Karpas-422 (cell line): Measurements from ENCODE around the gene PTCH2. TPM values are rescaled to one million over a fixed set of nuclear protein-coding genes. Genes with fewer than 3 reads are reported as not detected.
"Not testable (repeated sequence)": the region's sequence is repeated elsewhere in the genome, so short reads cannot be mapped to it uniquely, and the experiment has no call there.

Experiments
- DNase-seq: peaks from one replicate; pipeline ENCODE4 v3.0.0-alpha.2; 2015
- H2AFZ ChIP-seq: fragments of 200-600 bp; sonication (generic); 2 replicates; pipeline ENCODE4 v1.6.1; 2014; ENCODE audit warnings: antibody characterized with exemption, low read length, mixed read lengths
- H3K27ac ChIP-seq: fragments of 200-600 bp; sonication (generic); 2 replicates; pipeline ENCODE4 v1.5.1; 2014; ENCODE audit warnings: mild to moderate bottlenecking, low read length, moderate library complexity
- H3K27me3 ChIP-seq: fragments of 200-600 bp; sonication (generic); 2 replicates; pipeline ENCODE4 v1.6.1; 2014; ENCODE audit warnings: low read length, mixed read lengths
- H3K36me3 ChIP-seq: fragments of 200-600 bp; sonication (generic); 2 replicates; pipeline ENCODE4 v1.6.1; 2014; ENCODE audit warnings: low read length, mixed read lengths; ENCODE audit not compliant: insufficient read depth
- H3K4me1 ChIP-seq: fragments of 200-600 bp; sonication (generic); 2 replicates; pipeline ENCODE4 v1.6.1; 2014; ENCODE audit warnings: mild to moderate bottlenecking, low read length, mixed read lengths
- H3K4me2 ChIP-seq: fragments of 200-600 bp; sonication (generic); 2 replicates; pipeline ENCODE4 v1.6.1; 2014; ENCODE audit warnings: low read length, low read depth, mild to moderate bottlenecking; ENCODE audit not compliant: poor library complexity, severe bottlenecking
- H3K4me3 ChIP-seq: fragments of 200-600 bp; sonication (generic); 2 replicates; pipeline ENCODE4 v1.5.1; 2014; ENCODE audit warnings: mild to moderate bottlenecking, antibody characterized with exemption, low read length, mixed read lengths
- H3K79me2 ChIP-seq: fragments of 200-600 bp; sonication (generic); 2 replicates; pipeline ENCODE4 v1.6.1; 2014; ENCODE audit warnings: mild to moderate bottlenecking, low read length, mixed read lengths
- H3K9ac ChIP-seq: fragments of 200-600 bp; sonication (generic); 2 replicates; pipeline ENCODE4 v1.6.0; 2014; ENCODE audit warnings: low read length
- H3K9me2 ChIP-seq: fragments of 200-600 bp; sonication (generic), shearing (Covaris generic); replicated peaks from 2 replicates; pipeline ENCODE4 v1.6.0; 2014; ENCODE audit warnings: mild to moderate bottlenecking, low read length, moderate library complexity; ENCODE audit not compliant: insufficient read depth
- H3K9me3 ChIP-seq: fragments of 300-700, 200-600 bp; sonication (generic); 2 replicates; pipeline ENCODE4 v1.6.1; 2014; ENCODE audit warnings: low read length, mixed read lengths
- H4K20me1 ChIP-seq: fragments of 200-600 bp; sonication (generic); 2 replicates; pipeline ENCODE4 v1.6.1; 2014; ENCODE audit warnings: mild to moderate bottlenecking, antibody characterized with exemption, low read length, low read depth; ENCODE audit not compliant: insufficient read depth
- total RNA-seq: library from RNA; depleted of rRNA; stranded (reverse); fragments of >200 nt; shearing (Covaris generic); gene quantifications from 2 replicates; pipeline ENCODE4 v1.2.3, GENCODE V29; 2014; ENCODE audit warnings: low replicate concordance

Gene PTCH2
- total RNA-seq, 1 experiment from 2014 or later: 0.04 TPM

- H4K20me1 ChIP-seq: no peaks in the 10 kb centered on the region; the same call in 1 of the 2 replicates
- peaks cover 13% of the 10 kb centered on the region for H3K79me2 ChIP-seq
- peak within 1 kb of the TSS; percentile 95 for H3K4me3 ChIP-seq
- peak; percentile 99 for DNase-seq
- no peaks in the 10 kb centered on the region for H3K27me3 ChIP-seq
- peak within 1 kb of the TSS; percentile 95 for H3K9ac ChIP-seq
- H3K9me3 ChIP-seq: no peaks in the 10 kb centered on the region
- H2AFZ ChIP-seq: peak within 1 kb of the TSS; percentile 89
- peaks cover 23% of the 10 kb centered on the region for H3K4me1 ChIP-seq
- H3K4me2 ChIP-seq: peak within 1 kb of the TSS; percentile 98
- peak within 1 kb of the TSS; percentile 58 for H3K27ac ChIP-seq
- H3K36me3 ChIP-seq: peaks cover 7% of the 10 kb centered on the region; the same call in 1 of the 2 replicates
- H3K9me2 ChIP-seq: no peaks in the 10 kb centered on the region
These were observed 43.1 kb downstream of the PTCH2 start, which contains the start of gene PLK3 for GRCh38 chr1:44799770-44800584. PLK3 (plus strand) TSS chr1:44800377; CDS start chr1:44800464, 87 bp downstream.

GRCh38 chr1:44798481-44799365 lies 44.3 kb downstream of the PTCH2 start:
- H3K9me2 ChIP-seq: no peaks in the 10 kb centered on the region
- H3K4me2 ChIP-seq: no peak overlapping the region
- H3K4me3 ChIP-seq: no peak overlapping the region
- H4K20me1 ChIP-seq: no peaks in the 10 kb centered on the region; the same call in 1 of the 2 replicates
- H2AFZ ChIP-seq: peak overlapping the region; percentile 93
- DNase-seq: no peak
- peaks cover 23% of the 10 kb centered on the region for H3K4me1 ChIP-seq
- no peak overlapping the region for H3K27ac ChIP-seq
- no peak overlapping the region for H3K9ac ChIP-seq
- no peaks in the 10 kb centered on the region for H3K27me3 ChIP-seq
- H3K9me3 ChIP-seq: no peaks in the 10 kb centered on the region
- peaks cover 13% of the 10 kb centered on the region for H3K79me2 ChIP-seq
- H3K36me3 ChIP-seq: 0 out of 2 replicates have a peak, but pooled peaks cover 3% of the 10 kb centered on the region

- not testable (repeated sequence) for H3K9me2 ChIP-seq, H3K27ac ChIP-seq, H4K20me1 ChIP-seq, H3K9me3 ChIP-seq, H3K36me3 ChIP-seq, H3K4me2 ChIP-seq, H3K27me3 ChIP-seq, H3K4me3 ChIP-seq, H3K9ac ChIP-seq, H2AFZ ChIP-seq, DNase-seq
- Histone ChIP-seq H3K79me2 (peaks cover 13% of the 10 kb centered on the region), H3K4me1 (peaks cover 23% of the 10 kb centered on the region)
These were observed 45.2 kb downstream of the PTCH2 start for GRCh38 chr1:44797886-44798285.

GRCh38 chr1:44792736-44793502 lies 50.1 kb downstream of the PTCH2 start:
- no peak overlapping the region for H2AFZ ChIP-seq
- no peak overlapping the region for H3K4me2 ChIP-seq
- no peaks in the 10 kb centered on the region for H3K36me3 ChIP-seq
- H3K9me3 ChIP-seq: no peaks in the 10 kb centered on the region
- no peak overlapping the region for H3K9ac ChIP-seq
- DNase-seq: no peak
- H3K9me2 ChIP-seq: no peaks in the 10 kb centered on the region
- H3K27me3 ChIP-seq: no peaks in the 10 kb centered on the region
- H3K4me1 ChIP-seq: no peaks in the 10 kb centered on the region
- no peaks in the 10 kb centered on the region for H3K79me2 ChIP-seq
- H3K4me3 ChIP-seq: no peak overlapping the region
- no peaks in the 10 kb centered on the region for H4K20me1 ChIP-seq
- H3K27ac ChIP-seq: no peak overlapping the region

GRCh38 chr1:44790968-44791801 lies 51.9 kb downstream of the PTCH2 start:
- H3K4me3 ChIP-seq: no peak overlapping the region
- H3K9ac ChIP-seq: no peak overlapping the region
- no peak overlapping the region for H3K4me2 ChIP-seq
- no peak for DNase-seq
- H3K9me2 ChIP-seq: no peaks in the 10 kb centered on the region
- H2AFZ ChIP-seq: no peak overlapping the region
- H3K27me3 ChIP-seq: no peaks in the 10 kb centered on the region
- no peak overlapping the region for H3K27ac ChIP-seq
- no peaks in the 10 kb centered on the region for H3K79me2 ChIP-seq
- H3K9me3 ChIP-seq: no peaks in the 10 kb centered on the region
- no peaks in the 10 kb centered on the region for H3K36me3 ChIP-seq
- H3K4me1 ChIP-seq: peaks cover 7% of the 10 kb centered on the region
- no peaks in the 10 kb centered on the region for H4K20me1 ChIP-seq

GRCh38 chr1:44788120-44788860 lies 54.8 kb downstream of the PTCH2 start, which contains the start of gene BEST4:
BEST4 (minus strand) TSS chr1:44788170; CDS start chr1:44787705, 465 bp downstream.
- no peaks in the 10 kb centered on the region for H3K9me3 ChIP-seq
- no peak within 1 kb of the TSS for H3K27ac ChIP-seq
- no peak within 1 kb of the TSS for H3K4me3 ChIP-seq
- no peaks in the 10 kb centered on the region for H3K9me2 ChIP-seq
- no peaks in the 10 kb centered on the region for H4K20me1 ChIP-seq
- H3K79me2 ChIP-seq: no peaks in the 10 kb centered on the region
- peaks cover 34% of the 10 kb centered on the region for H3K4me1 ChIP-seq
- H2AFZ ChIP-seq: no peak within 1 kb of the TSS
- no peak within 1 kb of the TSS for H3K4me2 ChIP-seq
- no peak for DNase-seq
- no peak within 1 kb of the TSS; the same call in 1 of the 2 replicates for H3K9ac ChIP-seq
- H3K36me3 ChIP-seq: no peaks in the 10 kb centered on the region
- no peaks in the 10 kb centered on the region for H3K27me3 ChIP-seq

GRCh38 chr1:44787506-44787905 lies 55.5 kb downstream of the PTCH2 start:
- Histone ChIP-seq H3K4me3 (no peak overlapping the region), H3K9me2 (no peaks in the 10 kb centered on the region), H3K9ac (no peak overlapping the region), H3K4me1 (peaks cover 41% of the 10 kb centered on the region), H3K36me3 (no peaks in the 10 kb centered on the region), H3K9me3 (no peaks in the 10 kb centered on the region), H3K27me3 (no peaks in the 10 kb centered on the region), H3K4me2 (no peak overlapping the region), H4K20me1 (no peaks in the 10 kb centered on the region), H2AFZ (no peak overlapping the region), H3K79me2 (no peaks in the 10 kb centered on the region), H3K27ac (no peak overlapping the region)
- no peak for DNase-seq
